Fibroblast of mammary gland (primary cell): Measurements from ENCODE around the gene KLHL25.

Source experiments
- DNase-seq: peaks from one replicate; pipeline ENCODE4 v3.0.0-alpha.2; 2010; ENCODE audit warnings: low read depth
- H3K4me3 ChIP-seq: 2 replicates; pipeline ENCODE4 v1.5.1; 2011; ENCODE audit warnings: low read depth, mild to moderate bottlenecking, low read length, moderate library complexity; ENCODE audit not compliant: control insufficient read depth
- TF ChIP-seq, protein P1 (sequence below): conservative IDR thresholded peaks from 2 replicates; pipeline ENCODE4 v1.5.1; 2011; ENCODE audit warnings: low read depth, low read length, inconsistent platforms; ENCODE audit not compliant: control insufficient read depth, insufficient read depth

The KLHL25 gene

GRCh38 chr15:85755942-85756341 lies 38.8 kb downstream of the KLHL25 start:
- DNase-seq = no peak
- TF ChIP-seq, protein P1, sequence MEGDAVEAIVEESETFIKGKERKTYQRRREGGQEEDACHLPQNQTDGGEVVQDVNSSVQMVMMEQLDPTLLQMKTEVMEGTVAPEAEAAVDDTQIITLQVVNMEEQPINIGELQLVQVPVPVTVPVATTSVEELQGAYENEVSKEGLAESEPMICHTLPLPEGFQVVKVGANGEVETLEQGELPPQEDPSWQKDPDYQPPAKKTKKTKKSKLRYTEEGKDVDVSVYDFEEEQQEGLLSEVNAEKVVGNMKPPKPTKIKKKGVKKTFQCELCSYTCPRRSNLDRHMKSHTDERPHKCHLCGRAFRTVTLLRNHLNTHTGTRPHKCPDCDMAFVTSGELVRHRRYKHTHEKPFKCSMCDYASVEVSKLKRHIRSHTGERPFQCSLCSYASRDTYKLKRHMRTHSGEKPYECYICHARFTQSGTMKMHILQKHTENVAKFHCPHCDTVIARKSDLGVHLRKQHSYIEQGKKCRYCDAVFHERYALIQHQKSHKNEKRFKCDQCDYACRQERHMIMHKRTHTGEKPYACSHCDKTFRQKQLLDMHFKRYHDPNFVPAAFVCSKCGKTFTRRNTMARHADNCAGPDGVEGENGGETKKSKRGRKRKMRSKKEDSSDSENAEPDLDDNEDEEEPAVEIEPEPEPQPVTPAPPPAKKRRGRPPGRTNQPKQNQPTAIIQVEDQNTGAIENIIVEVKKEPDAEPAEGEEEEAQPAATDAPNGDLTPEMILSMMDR = no peak
- H3K4me3 ChIP-seq = no peak overlapping the region

GRCh38 chr15:85755471-85755870 lies 39.3 kb downstream of the KLHL25 start:
- TF ChIP-seq, protein P1 = no peak

DNA sequence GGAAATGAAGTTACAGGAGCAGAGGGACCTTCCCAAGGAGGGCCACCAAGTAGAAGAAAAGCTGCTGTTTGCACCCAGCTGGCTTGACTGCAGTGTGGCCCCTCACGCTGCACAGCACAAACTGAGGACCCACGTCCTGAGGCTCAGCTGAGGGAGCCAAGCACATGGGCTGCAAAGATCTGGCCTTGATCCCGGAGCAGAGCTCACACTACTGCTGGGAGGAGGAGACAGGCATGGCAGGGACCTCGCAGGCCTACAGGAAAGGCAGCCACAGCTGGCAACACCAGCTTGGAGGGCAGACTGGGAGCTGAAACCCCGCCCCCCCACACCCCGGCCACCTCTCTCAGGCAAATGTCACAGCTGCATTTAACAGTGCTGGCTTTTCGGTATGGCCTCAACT lies 39.7 kb downstream of the KLHL25 start:
- no peak overlapping the region for H3K4me3 ChIP-seq
- DNase-seq = no peak
- TF ChIP-seq, protein P1 = no peak

More at GRCh38 chr15:85755471-85755870, 39.3 kb downstream of the KLHL25 start:
- DNase-seq = no peak
- H3K4me3 ChIP-seq = no peak overlapping the region

GRCh38 chr15:85753791-85754452 lies 40.8 kb downstream of the KLHL25 start:
- DNase-seq = no peak
- TF ChIP-seq, protein P1 = no peak
- H3K4me3 ChIP-seq = no peak overlapping the region

GRCh38 chr15:85753261-85753660 lies 41.5 kb downstream of the KLHL25 start:
- no peak overlapping the region for H3K4me3 ChIP-seq
- DNase-seq = no peak
- TF ChIP-seq, protein P1 = no peak

GRCh38 chr15:85752491-85752961 lies 42.2 kb downstream of the KLHL25 start:
- no peak for DNase-seq
- no peak overlapping the region for H3K4me3 ChIP-seq
- TF ChIP-seq, protein P1 = no peak
